ENCODE measurements around the gene NLRP5.

DNA sequence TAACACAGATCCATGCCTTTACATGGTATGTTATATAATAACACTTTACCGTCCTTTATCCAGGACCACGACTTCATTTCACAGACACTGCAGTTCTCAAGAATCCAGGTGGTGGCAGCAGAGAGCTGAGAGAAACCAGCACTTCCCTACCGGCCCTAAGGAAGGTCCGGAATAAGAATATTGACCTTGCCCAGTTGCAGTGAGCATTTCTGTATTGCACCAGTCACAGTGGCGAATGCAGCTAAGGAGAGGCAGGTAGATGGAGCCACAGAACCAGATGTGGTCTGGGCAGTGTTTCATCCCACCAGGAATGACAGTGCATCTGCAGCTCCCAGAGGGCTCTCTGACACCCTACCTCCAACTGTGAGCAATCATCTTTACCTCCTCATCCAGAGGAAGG lies 89.9 kb downstream of the NLRP5 start:
- TF ChIP-seq, protein P1, sequence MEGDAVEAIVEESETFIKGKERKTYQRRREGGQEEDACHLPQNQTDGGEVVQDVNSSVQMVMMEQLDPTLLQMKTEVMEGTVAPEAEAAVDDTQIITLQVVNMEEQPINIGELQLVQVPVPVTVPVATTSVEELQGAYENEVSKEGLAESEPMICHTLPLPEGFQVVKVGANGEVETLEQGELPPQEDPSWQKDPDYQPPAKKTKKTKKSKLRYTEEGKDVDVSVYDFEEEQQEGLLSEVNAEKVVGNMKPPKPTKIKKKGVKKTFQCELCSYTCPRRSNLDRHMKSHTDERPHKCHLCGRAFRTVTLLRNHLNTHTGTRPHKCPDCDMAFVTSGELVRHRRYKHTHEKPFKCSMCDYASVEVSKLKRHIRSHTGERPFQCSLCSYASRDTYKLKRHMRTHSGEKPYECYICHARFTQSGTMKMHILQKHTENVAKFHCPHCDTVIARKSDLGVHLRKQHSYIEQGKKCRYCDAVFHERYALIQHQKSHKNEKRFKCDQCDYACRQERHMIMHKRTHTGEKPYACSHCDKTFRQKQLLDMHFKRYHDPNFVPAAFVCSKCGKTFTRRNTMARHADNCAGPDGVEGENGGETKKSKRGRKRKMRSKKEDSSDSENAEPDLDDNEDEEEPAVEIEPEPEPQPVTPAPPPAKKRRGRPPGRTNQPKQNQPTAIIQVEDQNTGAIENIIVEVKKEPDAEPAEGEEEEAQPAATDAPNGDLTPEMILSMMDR (IDR thresholded peaks at IDR 0.05; ENCODE audit: borderline replicate concordance, extremely low read depth, low read length, poor library complexity, severe bottlenecking) = peak; percentile 90
- no peak for TF ChIP-seq EZH2 (IDR thresholded peaks at IDR 0.05; ENCODE audit: borderline replicate concordance, low read depth, low read length, severe bottlenecking)

Data from DND-41 (cell line).